IMR-90 (cell line): ENCODE measurements around the gene TEAD2. TPM values are rescaled to one million over a fixed set of nuclear protein-coding genes. Genes with fewer than 3 reads are reported as not detected.

Experiments
- ATAC-seq: fragments of 200-7000 bp; cut with Tn5 transposase; 2 replicates; pipeline ENCODE4 v1.9.1; 2020; ENCODE audit warnings: low read depth, mild to moderate bottlenecking, moderate library complexity
- BruUV-seq: library from RNA; stranded (reverse); fragments of 400-500 nt; replicated peaks from 2 replicates; lab custom pipeline; 2021; lab: Mats Ljungman, UMichigan
- CTCF ChIA-PET: fragments of 300-600 bp; formaldehyde crosslinking; extraction: SDS; loops from one replicate; lab custom pipeline; 2021; ENCODE audit warnings: antibody characterized with exemption; lab: Yijun Ruan, JAX
- POLR2A ChIA-PET: fragments of 300-600 bp; sonication (Branson Sonifier 250); formaldehyde crosslinking; loops from one replicate; lab custom pipeline; 2022; ENCODE audit warnings: antibody characterized with exemption; ENCODE audit not compliant: unreplicated experiment; lab: Charles Lee
- DNase-seq: peaks from one replicate; pipeline ENCODE4 v3.0.0; 2013
- H2AFZ ChIP-seq: replicated peaks from 2 replicates; pipeline ENCODE3; 2013; ENCODE audit warnings: low read length, mild to moderate bottlenecking; ENCODE audit not compliant: poor library complexity
- H2AK5ac ChIP-seq: 2 replicates; pipeline ENCODE4 v1.6.1; 2013; ENCODE audit warnings: low read depth, low read length, inconsistent platforms
- H2AK9ac ChIP-seq: replicated peaks from 2 replicates; pipeline ENCODE3; 2013; ENCODE audit warnings: mild to moderate bottlenecking, low read depth, low read length, moderate library complexity; ENCODE audit not compliant: poor library complexity
- H2BK120ac ChIP-seq: 2 replicates; pipeline ENCODE4 v1.6.1; 2013; ENCODE audit warnings: low read depth, low read length, inconsistent platforms
- H2BK15ac ChIP-seq: 3 replicates; pipeline ENCODE4 v1.6.1; 2013; ENCODE audit warnings: low read depth, low read length, inconsistent platforms
- H2BK20ac ChIP-seq: 2 replicates; pipeline ENCODE4 v1.6.1; 2013; ENCODE audit warnings: low read depth, mild to moderate bottlenecking, inconsistent platforms, low read length, moderate library complexity
- H2BK5ac ChIP-seq: 2 replicates; pipeline ENCODE4 v1.6.1; 2013; ENCODE audit warnings: mild to moderate bottlenecking, low read depth, low read length, inconsistent platforms; ENCODE audit not compliant: poor library complexity, severe bottlenecking
- H3K14ac ChIP-seq: replicated peaks from 2 replicates; pipeline ENCODE4 v1.6.1; 2013; ENCODE audit warnings: low read depth, low read length, inconsistent platforms
- H3K18ac ChIP-seq: 2 replicates; pipeline ENCODE4 v1.6.1; 2013; ENCODE audit warnings: low read depth, low read length, control low read depth
- H3K23ac ChIP-seq: 2 replicates; pipeline ENCODE4 v1.6.1; 2013; ENCODE audit warnings: low read depth, low read length, inconsistent platforms
- H3K27ac ChIP-seq: 2 replicates; pipeline ENCODE4 v1.5.1; 2013; ENCODE audit warnings: mild to moderate bottlenecking, control low read depth, low read length; ENCODE audit not compliant: insufficient read depth
- H3K27me3 ChIP-seq: 2 replicates; pipeline ENCODE4 v1.6.1; 2013; ENCODE audit warnings: low read length; ENCODE audit not compliant: control insufficient read depth, insufficient read depth
- H3K36me3 ChIP-seq: 2 replicates; pipeline ENCODE4 v1.6.1; 2013; ENCODE audit warnings: low read length, mixed read lengths; ENCODE audit not compliant: control insufficient read depth, insufficient read depth
- H3K4ac ChIP-seq: 2 replicates; pipeline ENCODE4 v1.6.1; 2013; ENCODE audit warnings: low read depth, low read length, inconsistent platforms
- H3K4me1 ChIP-seq: 2 replicates; pipeline ENCODE4 v1.6.1; 2013; ENCODE audit warnings: low read length, mixed read lengths; ENCODE audit not compliant: control insufficient read depth, insufficient read depth
- H3K4me2 ChIP-seq: 2 replicates; pipeline ENCODE4 v1.6.1; 2013; ENCODE audit warnings: low read depth, mild to moderate bottlenecking, control low read depth, low read length, moderate library complexity
- H3K4me3 ChIP-seq: 2 replicates; pipeline ENCODE4 v1.5.1; 2013; ENCODE audit warnings: low read depth, mild to moderate bottlenecking, control low read depth, low read length, moderate library complexity; ENCODE audit not compliant: insufficient read depth
- H3K56ac ChIP-seq: 2 replicates; pipeline ENCODE4 v1.6.1; 2013; ENCODE audit warnings: low read length, inconsistent platforms; ENCODE audit not compliant: insufficient read depth; ENCODE audit errors: extremely low read depth
- H3K79me1 ChIP-seq, 2 experiments: 2 replicates each; pipeline ENCODE4 v1.6.1; 2013; ENCODE audit warnings: low read length in 2 of 2, inconsistent platforms in 1 of 2, low read depth in 1 of 2
- H3K9ac ChIP-seq: 2 replicates; pipeline ENCODE4 v1.6.1; 2013; ENCODE audit warnings: low read depth, low read length, control low read depth
- H3K9me1 ChIP-seq: 2 replicates; pipeline ENCODE4 v1.6.1; 2013; ENCODE audit warnings: low read length, inconsistent platforms; ENCODE audit not compliant: insufficient read depth
- H3K9me3 ChIP-seq: 2 replicates; pipeline ENCODE4 v1.6.1; 2013; ENCODE audit warnings: low read length; ENCODE audit not compliant: control insufficient read depth, insufficient read depth
- H4K20me1 ChIP-seq: 2 replicates; pipeline ENCODE4 v1.6.1; 2013; ENCODE audit warnings: low read length, inconsistent platforms; ENCODE audit not compliant: insufficient read depth
- H4K5ac ChIP-seq: 2 replicates; pipeline ENCODE4 v1.6.1; 2013; ENCODE audit warnings: mild to moderate bottlenecking, low read depth, low read length, control low read depth
- H4K8ac ChIP-seq, 2 experiments: 2 replicates each; pipeline ENCODE4 v1.6.1; 2013; ENCODE audit warnings: low read depth in 2 of 2, low read length in 2 of 2, control low read depth in 1 of 2, inconsistent platforms in 1 of 2
- H4K91ac ChIP-seq: 2 replicates; pipeline ENCODE4 v1.6.1; 2013; ENCODE audit warnings: low read depth, low read length, inconsistent platforms; ENCODE audit not compliant: insufficient read depth
- BHLHE40 ChIP-seq: fragments of 150-350 bp; IDR thresholded peaks from 2 replicates; pipeline ENCODE4 v1.6.1; 2016; ENCODE audit warnings: mild to moderate bottlenecking, low read depth, low read length
- CEBPB ChIP-seq: IDR thresholded peaks from 2 replicates; pipeline ENCODE4 v1.6.1; 2012; ENCODE audit warnings: low read depth, low read length, improper control_type of control experiment
- CHD1 ChIP-seq: IDR thresholded peaks from 2 replicates; pipeline ENCODE4 v1.6.1; 2012; ENCODE audit warnings: low read depth, low read length, improper control_type of control experiment
- FOS ChIP-seq: fragments of 150-350 bp; IDR thresholded peaks from 2 replicates; pipeline ENCODE4 v1.6.1; 2016; ENCODE audit warnings: low read depth, low read length
- MAFK ChIP-seq: IDR thresholded peaks from 2 replicates; pipeline ENCODE4 v1.6.1; 2012; ENCODE audit warnings: low read depth, low read length, improper control_type of control experiment
- MAZ ChIP-seq: IDR thresholded peaks from 2 replicates; pipeline ENCODE4 v1.6.1; 2012; ENCODE audit warnings: low read depth, mild to moderate bottlenecking, low read length, improper control_type of control experiment, moderate library complexity, borderline replicate concordance
- MXI1 ChIP-seq: IDR thresholded peaks from 2 replicates; pipeline ENCODE4 v1.6.1; 2012; ENCODE audit warnings: low read depth, mild to moderate bottlenecking, low read length, moderate library complexity, borderline replicate concordance
- POLR2A ChIP-seq: IDR thresholded peaks from 2 replicates; pipeline ENCODE4 v1.6.1; 2012; ENCODE audit warnings: mild to moderate bottlenecking, low read depth, low read length
- RCOR1 ChIP-seq: IDR thresholded peaks from 2 replicates; pipeline ENCODE4 v1.6.1; 2012; ENCODE audit warnings: mild to moderate bottlenecking, low read length, improper control_type of control experiment; ENCODE audit not compliant: insufficient replicate concordance
- RFX5 ChIP-seq: IDR thresholded peaks from 2 replicates; pipeline ENCODE4 v1.8.0; 2012; ENCODE audit warnings: low read depth, mild to moderate bottlenecking, low read length, moderate library complexity
- SMC3 ChIP-seq: fragments of 150-350 bp; IDR thresholded peaks from 2 replicates; pipeline ENCODE4 v1.6.1; 2016; ENCODE audit warnings: low read depth, mild to moderate bottlenecking, antibody characterized with exemption, low read length, moderate library complexity
- dilution Hi-C: fragments of 300-500 bp; cut with HindIII; formaldehyde crosslinking; loops from one replicate; pipeline ENCODE4 v1.14.3; 2018; ENCODE audit warnings: low sequenced_read_pairs; ENCODE audit not compliant: unreplicated experiment
- in situ Hi-C: fragments of 300-500 bp; cut with MboI; formaldehyde crosslinking; loops from 3 replicates; pipeline ENCODE4 v1.14.3; 2019; ENCODE audit warnings: low sequenced_read_pairs, inconsistent platforms, mixed read lengths
- intact Hi-C: fragments of 100-400 bp; cut with micrococcal nuclease; formaldehyde crosslinking; loops from 2 replicates; pipeline ENCODE4 v1.10.0; 2022
- polyA plus RNA-seq, 3 experiments: library from polyadenylated mRNA; depleted of rRNA; stranded (reverse); fragments of >200 nt; gene quantifications; 2 replicates each; pipeline ENCODE4 v1.2.3, GENCODE V29; 2012; ENCODE audit warnings: low replicate concordance in 1 of 3
- total RNA-seq: library from RNA; depleted of rRNA; stranded (reverse); fragments of >200 nt; gene quantifications from 2 replicates; pipeline ENCODE4 v1.2.3, GENCODE V29; 2012
- TF ChIP-seq, protein P1 (sequence below): fragments of 150-350 bp; IDR thresholded peaks from 2 replicates; pipeline ENCODE4 v1.6.1; 2017; ENCODE audit warnings: mild to moderate bottlenecking, antibody characterized with exemption, low read length, low read depth

Gene TEAD2
- total and polyA plus RNA-seq, 2 of the 4 experiments (the other 2 are of a cell fraction), result 30.8 to 33.6 TPM

DNA sequence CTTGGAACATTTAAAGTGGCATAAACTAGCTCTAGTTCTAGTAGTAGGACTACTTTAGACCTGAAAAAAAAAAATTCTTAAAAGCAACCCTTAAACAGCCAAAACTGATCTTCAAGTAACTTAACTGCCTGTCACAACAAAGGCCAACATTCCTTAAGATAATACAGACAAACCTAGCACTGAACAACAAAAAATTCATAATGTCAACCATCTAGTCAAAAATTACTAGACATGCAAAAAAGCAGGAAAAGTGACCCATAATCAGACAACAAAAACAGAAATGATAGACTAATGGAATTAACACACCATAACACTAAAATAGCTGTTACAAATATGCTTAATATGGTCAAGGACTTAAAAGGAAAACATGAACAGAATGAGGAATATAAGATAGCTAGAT is 43.9 kb downstream of the TEAD2 start:
- Histone ChIP-seq H4K8ac (no peak overlapping the region), H3K56ac (no peak overlapping the region), H2AK9ac (no peak overlapping the region), H3K4me3 (no peak overlapping the region), H3K4me2 (no peak overlapping the region), H2AK5ac (no peak overlapping the region), H3K14ac (no peak overlapping the region), H3K79me1 (no peaks in the 10 kb centered on the region), H2BK120ac (no peak overlapping the region), H3K23ac (no peak overlapping the region), H4K5ac (no peak overlapping the region), H2BK15ac (no peak overlapping the region), H3K27me3 (no peaks in the 10 kb centered on the region), H3K4ac (no peak overlapping the region), H4K20me1 (no peaks in the 10 kb centered on the region), H3K9ac (no peak overlapping the region), H3K36me3 (peaks cover 6% of the 10 kb centered on the region), H3K9me1 (no peaks in the 10 kb centered on the region), H3K4me1 (no peaks in the 10 kb centered on the region), H4K91ac (no peak overlapping the region), H2BK5ac (no peak overlapping the region), H3K27ac (no peak overlapping the region), H2AFZ (no peak overlapping the region), H3K9me3 (peaks cover 5% of the 10 kb centered on the region), H3K18ac (no peak overlapping the region), H2BK20ac (no peak overlapping the region)
- POLR2A ChIA-PET, result no interaction called here
- no peak for DNase-seq
- no TSS peak for BruUV-seq
- no peak for ATAC-seq
- in situ Hi-C loops (no loop called here), intact Hi-C loops (no loop called here), dilution Hi-C loops (no loop called here)
- TF ChIP-seq FOS, result no peak
- no peak for TF ChIP-seq MAZ
- TF ChIP-seq, protein P1, sequence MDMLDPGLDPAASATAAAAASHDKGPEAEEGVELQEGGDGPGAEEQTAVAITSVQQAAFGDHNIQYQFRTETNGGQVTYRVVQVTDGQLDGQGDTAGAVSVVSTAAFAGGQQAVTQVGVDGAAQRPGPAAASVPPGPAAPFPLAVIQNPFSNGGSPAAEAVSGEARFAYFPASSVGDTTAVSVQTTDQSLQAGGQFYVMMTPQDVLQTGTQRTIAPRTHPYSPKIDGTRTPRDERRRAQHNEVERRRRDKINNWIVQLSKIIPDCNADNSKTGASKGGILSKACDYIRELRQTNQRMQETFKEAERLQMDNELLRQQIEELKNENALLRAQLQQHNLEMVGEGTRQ, result no peak
- TF ChIP-seq MXI1, result no peak
- no peak for TF ChIP-seq BHLHE40
- TF ChIP-seq CEBPB, result no peak
- TF ChIP-seq POLR2A, result no peak
- no peak for TF ChIP-seq MAFK
- TF ChIP-seq RFX5, result no peak
- no peak for TF ChIP-seq CHD1
- TF ChIP-seq SMC3, result no peak
- no peak for TF ChIP-seq RCOR1
- CTCF ChIA-PET, result no interaction called here
